HepG2 (cell line): Measurements from ENCODE around the gene ADCY1. TPM values are rescaled to one million over a fixed set of nuclear protein-coding genes. Genes with fewer than 3 reads are reported as not detected.
A peak's percentile ranks its signal among the peaks of the same experiment; 100 is the strongest.

Experiments
- ATF4 ChIP-seq, 2 experiments: fragments of 450-650 bp in 1 of 2; sonication (generic) in 1 of 2; formaldehyde crosslinking; IDR thresholded peaks; 2 replicates each; pipeline versions ENCODE4 v1.5.0 to v1.8.0; 2020 to 2022; ENCODE audit warnings: mild to moderate bottlenecking in 1 of 2, missing genetic modification reagents in 1 of 2
- EHMT2 ChIP-seq: fragments of 200-600 bp; sonication (generic); IDR thresholded peaks from 2 replicates; pipeline ENCODE4 v1.7.0; 2017; ENCODE audit warnings: antibody characterized with exemption, low read depth, low read length, borderline replicate concordance
- EZH2 ChIP-seq: conservative IDR thresholded peaks from 2 replicates; pipeline ENCODE4 v1.6.1; 2012; ENCODE audit warnings: mild to moderate bottlenecking, low read depth, low read length, moderate library complexity
- HBP1 ChIP-seq: IDR thresholded peaks from 2 replicates; pipeline ENCODE4 v1.6.1; 2016; ENCODE audit warnings: low read depth, control low read depth
- HOXA7 ChIP-seq: sonication (generic); formaldehyde crosslinking; IDR thresholded peaks from 2 replicates; pipeline ENCODE4 v1.8.1; 2022; ENCODE audit warnings: mild to moderate bottlenecking, missing genetic modification reagents, moderate library complexity
- KLF12 ChIP-seq: sonication (generic); formaldehyde crosslinking; IDR thresholded peaks from 2 replicates; pipeline ENCODE4 v1.4.0; 2020; ENCODE audit warnings: missing genetic modification reagents, borderline replicate concordance
- LCORL ChIP-seq, 2 experiments: fragments of 450-650 bp in 1 of 2; sonication (generic) in 1 of 2; formaldehyde crosslinking in 1 of 2; IDR thresholded peaks; 2 replicates each; pipeline versions ENCODE4 v1.5.0 to v1.6.1; 2017 to 2020; ENCODE audit warnings: antibody characterized with exemption in 1 of 2, missing genetic modification reagents in 1 of 2
- MLLT10 ChIP-seq: sonication (generic); formaldehyde crosslinking; IDR thresholded peaks from 2 replicates; pipeline ENCODE4 v1.4.0; 2020; ENCODE audit warnings: missing genetic modification reagents
- NCOR1 ChIP-seq: fragments of 200-600 bp; sonication (generic); IDR thresholded peaks from 2 replicates; pipeline ENCODE4 v1.7.0; 2017; ENCODE audit warnings: antibody characterized with exemption, low read length, borderline replicate concordance
- NR2F6 ChIP-seq, 2 experiments: IDR thresholded peaks; 2 replicates each; pipeline ENCODE4 v1.6.1; 2016; ENCODE audit warnings: antibody characterized with exemption in 1 of 2, mild to moderate bottlenecking in 1 of 2
- PAWR ChIP-seq: sonication (generic); formaldehyde crosslinking; IDR thresholded peaks from 2 replicates; pipeline ENCODE4 v1.4.0; 2020; ENCODE audit warnings: missing genetic modification reagents, mild to moderate bottlenecking, borderline replicate concordance
- PBX2 ChIP-seq: IDR thresholded peaks from 2 replicates; pipeline ENCODE4 v1.6.1; 2016; ENCODE audit warnings: control low read depth
- PCBP1 ChIP-seq: fragments of 200-400 bp; formaldehyde crosslinking; IDR thresholded peaks from 2 replicates; pipeline ENCODE4 v1.6.1; 2017; ENCODE audit warnings: mild to moderate bottlenecking, low read depth, low read length, borderline replicate concordance
- THRA ChIP-seq: sonication (generic); formaldehyde crosslinking; IDR thresholded peaks from 2 replicates; pipeline ENCODE4 v1.4.0; 2020; ENCODE audit warnings: missing genetic modification reagents, borderline replicate concordance
- YY1 ChIP-seq: IDR thresholded peaks from 2 replicates; pipeline ENCODE4 v1.6.1; 2011; ENCODE audit warnings: low read length, low read depth, moderate library complexity, mild to moderate bottlenecking; ENCODE audit not compliant: insufficient read depth, insufficient replicate concordance
- ZBED4 ChIP-seq: sonication (generic); formaldehyde crosslinking; IDR thresholded peaks from 2 replicates; pipeline ENCODE4 v1.4.0; 2020; ENCODE audit warnings: missing genetic modification reagents, borderline replicate concordance
- ZBTB3 ChIP-seq: sonication (generic); formaldehyde crosslinking; IDR thresholded peaks from 2 replicates; pipeline ENCODE4 v1.4.0; 2020; ENCODE audit warnings: low read depth, mild to moderate bottlenecking, moderate library complexity, missing genetic modification reagents, borderline replicate concordance
- ZNF207 ChIP-seq: fragments of 450-650 bp; IDR thresholded peaks from 2 replicates; pipeline ENCODE4 v1.6.1; 2016; ENCODE audit warnings: antibody characterized with exemption, borderline replicate concordance
- ZNF331 ChIP-seq: sonication (generic); formaldehyde crosslinking; IDR thresholded peaks from 2 replicates; pipeline ENCODE4 v1.4.0; 2020; ENCODE audit warnings: missing genetic modification reagents
- ZNF652 ChIP-seq: IDR thresholded peaks from 2 replicates; pipeline ENCODE4 v1.6.1; 2016; ENCODE audit warnings: low read depth, borderline replicate concordance
- polyA plus RNA-seq, 8 experiments: library from polyadenylated mRNA; depleted of rRNA in 3 of 8; stranded (reverse) in 7 of 8; unstranded in 1 of 8; fragments of >200 nt; fragmentation: Illumina TruSeq in 4 of 8; extraction: Trizol in 4 of 8; gene quantifications; 2 replicates each; pipeline versions ENCODE4 v1.2.1 to v1.2.3, GENCODE V29; 2011 to 2016; ENCODE audit warnings: low read depth in 4 of 8, missing spikeins in 1 of 8, mixed read lengths in 1 of 8; ENCODE audit not compliant: insufficient read depth in 1 of 8
- total RNA-seq, 5 experiments: library from RNA; depleted of rRNA; stranded (reverse); fragments of >200 nt; fragmentation: Illumina TruSeq; extraction: Trizol; gene quantifications; 2 replicates each; pipeline ENCODE4 v1.2.3, GENCODE V29; 2016; ENCODE audit warnings: low read depth in 1 of 5

Gene ADCY1
- total and polyA plus RNA-seq, 2 of the 13 experiments (the other 11 are each of a cell fraction or from before 2014, with no cell fraction given): 0.80 to 1.2 TPM

GRCh38 chr7:45663167-45663921, 89.2 kb downstream of the ADCY1 start (continued):
- TF ChIP-seq NCOR1 (no peak), EZH2 (no peak), KLF12 (CRISPR knock-in tag) (no peak), NR2F6 (IDR thresholded peaks at IDR 0.05) (no peak), NR2F6 (CRISPR knock-in tag; IDR thresholded peaks at IDR 0.05) (no peak), ZNF331 (no peak), HOXA7 (CRISPR knock-in tag) (no peak), YY1 (no peak), HBP1 (CRISPR knock-in tag) (no peak), ZBTB3 (no peak), PAWR (CRISPR knock-in tag) (no peak), ATF4 (CRISPR knock-in tag; IDR thresholded peaks at IDR 0.05) (no peak), ZNF207 (no peak), LCORL (IDR thresholded peaks at IDR 0.05) (no peak), LCORL (CRISPR knock-in tag; IDR thresholded peaks at IDR 0.05) (0 out of 2 replicates have a peak, but pooled peaks have one; percentile 61), MLLT10 (no peak), ZBED4 (no peak), ZNF652 (no peak), THRA (CRISPR knock-in tag) (no peak), EHMT2 (no peak), PCBP1 (no peak), PBX2 (no peak)
